Lower lobe of right lung (tissue), 2 donors: ENCODE data around the gene NACC2. TPM values are rescaled to one million over a fixed set of nuclear protein-coding genes. Genes with fewer than 3 reads are reported as not detected.
A peak's percentile ranks its signal among the peaks of the same experiment; 100 is the strongest.
"Not testable (repeated sequence)": the region's sequence is repeated elsewhere in the genome, so short reads cannot be mapped to it uniquely, and the experiment has no call there.

Experiments
- ATAC-seq, 2 donors: fragments of 200-7000 bp; cut with Tn5 transposase; one replicate each; pipeline ENCODE4 v1.9.1; 2020 to 2022; ENCODE audit warnings: mild to moderate bottlenecking in 2 of 2, moderate library complexity in 2 of 2
- DNase-seq: peaks from one replicate; pipeline ENCODE4 v3.0.0-alpha.2; 2020
- H3K27ac ChIP-seq: fragments of 200-600 bp; one replicate; pipeline ENCODE4 v1.8.0; 2022
- H3K27me3 ChIP-seq: fragments of 200-600 bp; one replicate; pipeline ENCODE4 v1.8.0; 2022; ENCODE audit warnings: low read depth
- H3K36me3 ChIP-seq: fragments of 200-600 bp; one replicate; pipeline ENCODE4 v1.8.0; 2022; ENCODE audit warnings: mild to moderate bottlenecking
- H3K4me1 ChIP-seq: fragments of 200-600 bp; one replicate; pipeline ENCODE4 v1.8.0; 2022
- H3K4me3 ChIP-seq: fragments of 200-600 bp; one replicate; pipeline ENCODE4 v1.8.0; 2022; ENCODE audit warnings: mild to moderate bottlenecking
- H3K9me3 ChIP-seq: fragments of 200-600 bp; one replicate; pipeline ENCODE4 v1.8.0; 2022
- intact Hi-C: fragments of 100-400 bp; cut with DNase I; formaldehyde crosslinking; loops from one replicate; pipeline ENCODE4 v1.11.0; 2022
- total RNA-seq: library from RNA; stranded (reverse); fragmentation: NEBNext Ultra II Directional; extraction: Animal tissue kit (Norgen Biotek cat#: 25700); gene quantifications from one replicate; pipeline ENCODE4 v1.2.1, GENCODE V29; 2021
- TF ChIP-seq, protein P1 (sequence below): fragments of 200-600 bp; IDR thresholded peaks from one replicate; pipeline ENCODE4 v1.8.0; 2022; ENCODE audit warnings: antibody characterized with exemption, mild to moderate bottlenecking
- donor health status: DM: no; HTN: yes; CAD: no; lungs with severe emphysema.

NACC2 gene
- total RNA-seq, 1 donor from 2014 or later = 27.0 TPM

- no peak for ATAC-seq
- TF ChIP-seq, protein P1, sequence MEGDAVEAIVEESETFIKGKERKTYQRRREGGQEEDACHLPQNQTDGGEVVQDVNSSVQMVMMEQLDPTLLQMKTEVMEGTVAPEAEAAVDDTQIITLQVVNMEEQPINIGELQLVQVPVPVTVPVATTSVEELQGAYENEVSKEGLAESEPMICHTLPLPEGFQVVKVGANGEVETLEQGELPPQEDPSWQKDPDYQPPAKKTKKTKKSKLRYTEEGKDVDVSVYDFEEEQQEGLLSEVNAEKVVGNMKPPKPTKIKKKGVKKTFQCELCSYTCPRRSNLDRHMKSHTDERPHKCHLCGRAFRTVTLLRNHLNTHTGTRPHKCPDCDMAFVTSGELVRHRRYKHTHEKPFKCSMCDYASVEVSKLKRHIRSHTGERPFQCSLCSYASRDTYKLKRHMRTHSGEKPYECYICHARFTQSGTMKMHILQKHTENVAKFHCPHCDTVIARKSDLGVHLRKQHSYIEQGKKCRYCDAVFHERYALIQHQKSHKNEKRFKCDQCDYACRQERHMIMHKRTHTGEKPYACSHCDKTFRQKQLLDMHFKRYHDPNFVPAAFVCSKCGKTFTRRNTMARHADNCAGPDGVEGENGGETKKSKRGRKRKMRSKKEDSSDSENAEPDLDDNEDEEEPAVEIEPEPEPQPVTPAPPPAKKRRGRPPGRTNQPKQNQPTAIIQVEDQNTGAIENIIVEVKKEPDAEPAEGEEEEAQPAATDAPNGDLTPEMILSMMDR = no peak
- intact Hi-C loops = no loop called here
- H3K27ac ChIP-seq = peak overlapping the region; percentile 5
- no peaks in the 10 kb centered on the region for H3K27me3 ChIP-seq
- no peak for DNase-seq
- peaks cover 33% of the 10 kb centered on the region for H3K4me1 ChIP-seq
- no peaks in the 10 kb centered on the region for H3K36me3 ChIP-seq
- H3K4me3 ChIP-seq = no peak overlapping the region
- H3K9me3 ChIP-seq = no peaks in the 10 kb centered on the region
Observed at GRCh38 chr9:135968601-135969000, 126.5 kb downstream of the NACC2 start.

GRCh38 chr9:135968083-135968476 is 127.0 kb downstream of the NACC2 start:
- H3K36me3 ChIP-seq = no peaks in the 10 kb centered on the region
- TF ChIP-seq, protein P1 = no peak
- no peaks in the 10 kb centered on the region for H3K9me3 ChIP-seq
- ATAC-seq (no peak), DNase-seq (no peak)
- H3K4me3 ChIP-seq = no peak overlapping the region
- intact Hi-C loops = no loop called here
- H3K4me1 ChIP-seq = peaks cover 27% of the 10 kb centered on the region
- no peak overlapping the region for H3K27ac ChIP-seq
- no peaks in the 10 kb centered on the region for H3K27me3 ChIP-seq

DNA sequence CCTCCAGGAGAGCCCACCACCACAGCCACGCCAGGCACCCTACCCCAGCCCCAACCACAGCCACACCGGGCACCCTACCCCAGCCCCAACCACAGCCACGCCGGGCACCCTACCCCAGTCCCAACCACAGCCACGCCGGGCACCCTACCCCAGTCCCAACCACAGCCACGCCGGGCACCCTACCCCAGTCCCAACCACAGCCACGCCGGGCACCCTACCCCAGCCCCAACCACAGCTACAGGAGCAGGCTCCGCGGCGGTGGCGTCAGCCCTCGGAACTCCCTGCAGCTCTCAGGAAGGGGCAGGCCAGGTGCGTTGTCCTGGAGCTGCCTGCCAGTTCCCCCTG is 128.2 kb downstream of the NACC2 start:
- H3K4me3 ChIP-seq, H3K36me3 ChIP-seq, H3K9me3 ChIP-seq, ATAC-seq, DNase-seq, H3K27me3 ChIP-seq, intact Hi-C loops, H3K27ac ChIP-seq: not testable (repeated sequence)
- peaks cover 25% of the 10 kb centered on the region for H3K4me1 ChIP-seq

GRCh38 chr9:135965124-135965756 is 129.8 kb downstream of the NACC2 start:
- Histone ChIP-seq H3K4me1 (peaks cover 35% of the 10 kb centered on the region), H3K9me3 (no peaks in the 10 kb centered on the region), H3K27ac (no peak overlapping the region), H3K27me3 (no peaks in the 10 kb centered on the region), H3K36me3 (no peaks in the 10 kb centered on the region), H3K4me3 (no peak overlapping the region)
- ATAC-seq = no peak
- DNase-seq = no peak
- intact Hi-C loops = no loop called here
- TF ChIP-seq, protein P1 = no peak

- H3K4me1 ChIP-seq = peaks cover 35% of the 10 kb centered on the region
- TF ChIP-seq, protein P1 = no peak
- H3K36me3 ChIP-seq = no peaks in the 10 kb centered on the region
- H3K27ac ChIP-seq = no peak overlapping the region
- H3K4me3 ChIP-seq = no peak overlapping the region
- H3K9me3 ChIP-seq = no peaks in the 10 kb centered on the region
- ATAC-seq (no peak), DNase-seq (no peak)
- intact Hi-C loops = no loop called here
- no peaks in the 10 kb centered on the region for H3K27me3 ChIP-seq
Observed at GRCh38 chr9:135963938-135964337, 131.2 kb downstream of the NACC2 start.

- no peak overlapping the region for H3K27ac ChIP-seq
- peaks cover 29% of the 10 kb centered on the region for H3K4me1 ChIP-seq
- TF ChIP-seq, protein P1 = no peak
- no peaks in the 10 kb centered on the region for H3K36me3 ChIP-seq
- ATAC-seq (no peak), DNase-seq (no peak)
- no peak overlapping the region for H3K4me3 ChIP-seq
- H3K9me3 ChIP-seq = no peaks in the 10 kb centered on the region
- intact Hi-C loops = no loop called here
- no peaks in the 10 kb centered on the region for H3K27me3 ChIP-seq
Observed at GRCh38 chr9:135963338-135963737, 131.8 kb downstream of the NACC2 start.
